Tibial nerve (tissue), 4 donors: ENCODE measurements around the gene GFM2. TPM values are rescaled to one million over a fixed set of nuclear protein-coding genes. Genes with fewer than 3 reads are reported as not detected.

Source experiments
- DNase-seq, 2 donors: peaks; one replicate each; pipeline ENCODE4 v3.0.0-alpha.2; 2019; ENCODE audit warnings: low spot score in 2 of 2
- H3K27ac ChIP-seq, 4 donors: fragments of 200-600 bp; sonication (generic) in 3 of 4; one replicate each; pipeline ENCODE4 v1.5.1; 2017 to 2019; ENCODE audit warnings: mild to moderate bottlenecking in 1 of 4
- H3K27me3 ChIP-seq, 2 donors: fragments of 200-600 bp; sonication (generic) in 1 of 2; one replicate each; pipeline versions ENCODE4 v1.5.1 to v1.6.0; 2017 to 2019
- H3K36me3 ChIP-seq, 3 donors: fragments of 200-600 bp; sonication (generic); one replicate each; pipeline ENCODE4 v1.5.1; 2018 to 2019
- H3K4me1 ChIP-seq, 4 donors: fragments of 200-600 bp; sonication (generic) in 3 of 4; one replicate each; pipeline ENCODE4 v1.5.1; 2017 to 2019
- H3K4me3 ChIP-seq, 4 donors: fragments of 200-600 bp; sonication (generic) in 3 of 4; one replicate each; pipeline ENCODE4 v1.5.1; 2017 to 2019; ENCODE audit warnings: mild to moderate bottlenecking in 1 of 4, moderate library complexity in 1 of 4
- H3K9me3 ChIP-seq, 4 donors: fragments of 200-600 bp; sonication (generic) in 3 of 4; one replicate each; pipeline ENCODE4 v1.5.1; 2017 to 2019
- EP300 ChIP-seq, 2 donors: sonication (generic); formaldehyde crosslinking; IDR thresholded peaks; one replicate each; pipeline ENCODE4 v1.6.1; 2017; ENCODE audit warnings: antibody characterized with exemption in 2 of 2, mild to moderate bottlenecking in 1 of 2
- POLR2A ChIP-seq, 2 donors: fragments of 450-650 bp; IDR thresholded peaks; one replicate each; pipeline ENCODE4 v1.6.1; 2017; ENCODE audit warnings: antibody characterized with exemption in 2 of 2, mild to moderate bottlenecking in 2 of 2, moderate library complexity in 2 of 2
- WGBS, 2 donors: methylation state at CpG; one replicate each; pipeline ENCODE4 v1.1.5; 2018; 5-methylcytosine and 5-hydroxymethylcytosine counted together
- total RNA-seq, 4 donors: library from RNA; depleted of rRNA; stranded (reverse); fragments of >200 nt; gene quantifications; one replicate each; pipeline ENCODE4 v1.1.0, GENCODE V29; 2016
- TF ChIP-seq, protein P1 (sequence below), 5 experiments: fragments of 200-600 bp in 3 of 5; fragments of 450-650 bp in 2 of 5; sonication (generic) in 3 of 5; IDR thresholded peaks; one replicate each; pipeline ENCODE4 v1.5.1; 2016 to 2019; ENCODE audit warnings: antibody characterized with exemption in 5 of 5, mild to moderate bottlenecking in 3 of 5, moderate library complexity in 2 of 5

GFM2 gene
- total RNA-seq, 4 donors from 2014 or later: 15.5 to 19.7 (median 16.7) TPM

DNA sequence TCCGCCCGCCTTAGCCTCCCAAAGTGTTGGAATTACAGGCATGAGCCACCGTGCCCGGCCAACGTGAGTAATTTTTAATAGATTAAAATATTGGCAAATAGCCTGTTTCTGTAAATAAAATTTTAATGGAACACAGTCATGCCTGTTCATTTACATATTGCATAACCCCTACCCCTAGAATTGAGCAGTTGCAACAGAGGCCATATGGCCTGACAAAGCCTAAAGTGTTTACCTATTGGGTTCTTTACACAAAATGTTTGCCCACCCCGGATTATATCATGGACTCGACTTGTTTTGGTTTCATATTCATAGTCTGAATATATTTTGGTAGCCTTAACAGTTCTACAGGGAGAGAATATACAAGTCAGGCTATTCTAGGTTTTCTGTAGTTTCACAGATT, 5.4 kb upstream of the GFM2 start:
- H3K4me3 ChIP-seq: no peak overlapping the region
- 86 to 90% methylated on average over 7 of the region's 7 CpGs for WGBS, 2 donors
- no peak overlapping the region for H3K27ac ChIP-seq
- no peaks in the 10 kb centered on the region for H3K9me3 ChIP-seq
- H3K36me3 ChIP-seq: peaks cover 0 to 84% (median 13%) of the 10 kb centered on the region in 3 donors
- peaks cover 0 to 13% (median 7%) of the 10 kb centered on the region in 4 donors for H3K4me1 ChIP-seq
- TF ChIP-seq, protein P1, sequence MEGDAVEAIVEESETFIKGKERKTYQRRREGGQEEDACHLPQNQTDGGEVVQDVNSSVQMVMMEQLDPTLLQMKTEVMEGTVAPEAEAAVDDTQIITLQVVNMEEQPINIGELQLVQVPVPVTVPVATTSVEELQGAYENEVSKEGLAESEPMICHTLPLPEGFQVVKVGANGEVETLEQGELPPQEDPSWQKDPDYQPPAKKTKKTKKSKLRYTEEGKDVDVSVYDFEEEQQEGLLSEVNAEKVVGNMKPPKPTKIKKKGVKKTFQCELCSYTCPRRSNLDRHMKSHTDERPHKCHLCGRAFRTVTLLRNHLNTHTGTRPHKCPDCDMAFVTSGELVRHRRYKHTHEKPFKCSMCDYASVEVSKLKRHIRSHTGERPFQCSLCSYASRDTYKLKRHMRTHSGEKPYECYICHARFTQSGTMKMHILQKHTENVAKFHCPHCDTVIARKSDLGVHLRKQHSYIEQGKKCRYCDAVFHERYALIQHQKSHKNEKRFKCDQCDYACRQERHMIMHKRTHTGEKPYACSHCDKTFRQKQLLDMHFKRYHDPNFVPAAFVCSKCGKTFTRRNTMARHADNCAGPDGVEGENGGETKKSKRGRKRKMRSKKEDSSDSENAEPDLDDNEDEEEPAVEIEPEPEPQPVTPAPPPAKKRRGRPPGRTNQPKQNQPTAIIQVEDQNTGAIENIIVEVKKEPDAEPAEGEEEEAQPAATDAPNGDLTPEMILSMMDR (IDR thresholded peaks at IDR 0.05): no peak
- TF ChIP-seq EP300 (IDR thresholded peaks at IDR 0.05) (no peak), POLR2A (IDR thresholded peaks at IDR 0.05) (no peak)
- no peaks in the 10 kb centered on the region for H3K27me3 ChIP-seq
- no peak for DNase-seq

DNA sequence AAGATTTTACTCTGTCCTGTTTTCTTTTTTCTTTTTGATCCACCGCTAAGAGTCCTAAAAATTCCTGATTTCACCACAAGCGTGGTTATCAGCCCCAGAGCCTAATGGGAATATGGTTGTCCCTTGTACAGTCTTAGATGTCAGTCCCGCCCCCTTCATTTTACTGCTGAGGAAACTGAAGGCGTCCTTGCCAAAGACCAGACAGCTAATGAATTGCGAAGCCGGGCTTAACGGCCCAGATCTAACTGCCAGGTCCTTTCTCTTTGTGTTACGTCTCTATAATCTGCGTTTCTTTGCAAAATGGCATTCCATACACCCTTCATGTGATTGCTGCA, 629 bp upstream of the GFM2 start:
- H3K27ac ChIP-seq: peak overlapping the region in 3 of 4 donors; percentile 77 to 86 (median 80)
- 0% methylated on average over 9 of the region's 9 CpGs for WGBS, 2 donors
- peaks cover 0 to 45% (median 22%) of the 10 kb centered on the region in 4 donors for H3K4me1 ChIP-seq
- H3K36me3 ChIP-seq: peaks cover 0 to 36% (median 13%) of the 10 kb centered on the region in 3 donors
- H3K27me3 ChIP-seq: no peaks in the 10 kb centered on the region
- TF ChIP-seq, protein P1 (IDR thresholded peaks at IDR 0.05): no peak
- no peaks in the 10 kb centered on the region for H3K9me3 ChIP-seq
- peak overlapping the region; percentile 67 to 86 (median 82) for H3K4me3 ChIP-seq
- DNase-seq: no peak

DNA sequence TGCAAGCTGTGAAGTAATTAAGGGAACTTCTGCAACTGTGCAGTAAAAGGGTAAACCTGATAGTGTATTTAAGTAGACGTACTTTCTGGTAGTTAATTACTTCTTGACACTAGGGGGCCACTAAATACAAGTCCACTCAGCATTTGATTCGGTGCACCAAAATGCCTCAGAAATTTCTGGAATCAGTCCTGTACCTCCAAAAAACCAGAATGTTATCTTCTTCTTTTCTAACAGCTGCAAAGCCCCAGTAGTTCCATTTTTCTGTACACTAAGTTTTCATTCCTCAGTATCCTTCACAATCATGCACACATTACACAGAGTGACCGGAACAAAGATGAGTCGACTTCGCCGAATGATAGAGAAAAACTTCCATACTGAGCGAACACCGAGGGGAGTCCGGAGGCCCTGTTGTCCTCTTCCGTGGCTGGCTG, 484 bp downstream of the GFM2 start:
- WGBS, 2 donors: 1 to 2% methylated on average over 10 of the region's 10 CpGs
- Histone ChIP-seq H3K36me3 (peaks cover 0 to 30% (median 13%) of the 10 kb centered on the region in 3 donors), H3K4me3 (peak overlapping the region; percentile 67 to 86 (median 82))

GRCh38 chr5:74765929-74766328, 988 bp downstream of the GFM2 start:
- H3K4me3 ChIP-seq: peak overlapping the region; percentile 67 to 86 (median 82)
- H3K27me3 ChIP-seq: no peaks in the 10 kb centered on the region
- peaks cover 0 to 45% (median 22%) of the 10 kb centered on the region in 4 donors for H3K4me1 ChIP-seq
- no peak for DNase-seq
- peak overlapping the region in 3 of 4 donors; percentile 21 to 86 (median 71) for H3K27ac ChIP-seq
- WGBS, 2 donors: 64 to 67% methylated on average over 27 of the region's 27 CpGs
- no peaks in the 10 kb centered on the region for H3K9me3 ChIP-seq
- peaks cover 0 to 25% (median 13%) of the 10 kb centered on the region in 3 donors for H3K36me3 ChIP-seq
- TF ChIP-seq, protein P1 (IDR thresholded peaks at IDR 0.05): no peak
- no peak for TF ChIP-seq EP300 (IDR thresholded peaks at IDR 0.05)
- no peak for TF ChIP-seq POLR2A (IDR thresholded peaks at IDR 0.05)

More for the DNA sequence above, 484 bp downstream of the GFM2 start:
- Histone ChIP-seq H3K9me3 (no peaks in the 10 kb centered on the region), H3K27ac (peak overlapping the region; percentile 23 to 86 (median 74)), H3K4me1 (peaks cover 0 to 45% (median 22%) of the 10 kb centered on the region in 4 donors), H3K27me3 (no peaks in the 10 kb centered on the region)
- TF ChIP-seq, protein P1 (IDR thresholded peaks at IDR 0.05): peak; percentile 8 to 43 (median 27)
- TF ChIP-seq POLR2A (IDR thresholded peaks at IDR 0.05): no peak
- DNase-seq: peak in 1 of 2 donors; percentile 7

DNA sequence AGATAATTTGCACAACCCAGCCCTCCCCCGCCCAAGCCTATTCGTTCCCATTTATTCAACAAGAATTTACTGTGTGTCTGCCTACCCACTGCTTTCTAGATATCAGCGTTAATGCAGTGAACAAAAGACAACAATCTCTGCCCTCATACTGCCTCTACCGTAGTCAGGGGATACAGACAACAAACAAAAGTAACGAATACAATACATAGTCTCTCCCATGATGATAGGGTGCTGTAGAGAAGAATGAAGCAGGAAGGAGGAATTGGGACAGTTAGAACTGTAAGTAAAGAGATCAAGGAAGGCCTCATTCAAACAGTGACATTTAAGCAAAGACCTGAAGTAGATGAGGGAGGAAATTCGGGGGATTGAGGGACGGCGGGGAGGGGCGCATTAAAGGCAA, 1.7 kb downstream of the GFM2 start:
- TF ChIP-seq, protein P1 (IDR thresholded peaks at IDR 0.05): no peak
- TF ChIP-seq EP300 (IDR thresholded peaks at IDR 0.05) (no peak), POLR2A (IDR thresholded peaks at IDR 0.05) (no peak)
- whole genome bisulfite sequencing, 2 donors: 60 to 61% methylated on average over 9 of the region's 9 CpGs
- Histone ChIP-seq H3K27me3 (no peaks in the 10 kb centered on the region), H3K36me3 (peaks cover 0 to 22% (median 8%) of the 10 kb centered on the region in 3 donors), H3K27ac (no peak overlapping the region), H3K9me3 (no peaks in the 10 kb centered on the region), H3K4me3 (no peak overlapping the region), H3K4me1 (peaks cover 0 to 45% (median 22%) of the 10 kb centered on the region in 4 donors)
- DNase-seq: no peak
